ENCODE results near the gene GOLM1. TPM values are rescaled to one million over a fixed set of nuclear protein-coding genes. Genes with fewer than 3 reads are reported as not detected.

The GOLM1 gene
- total RNA-seq, 2 experiments from 2014 or later, result 3.2 to 4.4 TPM

GRCh38 chr9:86047361-86047760, 52.0 kb downstream of the GOLM1 start:
- POLR2A ChIA-PET, result no interaction called here
- H3K27ac Mint-ChIP-seq, result no peak overlapping the region
- no peaks in the 10 kb centered on the region for H3K9me3 Mint-ChIP-seq
- H3K4me3 Mint-ChIP-seq, result no peak overlapping the region
- CTCF ChIA-PET, result no interaction called here
- DNase-seq, result no peak
- no peaks in the 10 kb centered on the region for H3K4me1 Mint-ChIP-seq
- peaks cover 13% of the 10 kb centered on the region for H3K27me3 Mint-ChIP-seq
- peaks cover 3% of the 10 kb centered on the region for H3K36me3 Mint-ChIP-seq (ENCODE audit: low read depth)

- no peak for DNase-seq
- CTCF ChIA-PET, result no interaction called here
- POLR2A ChIA-PET, result no interaction called here
- H3K4me1 Mint-ChIP-seq, result no peaks in the 10 kb centered on the region
- peaks cover 13% of the 10 kb centered on the region for H3K27me3 Mint-ChIP-seq
- H3K9me3 Mint-ChIP-seq, result no peaks in the 10 kb centered on the region
- no peaks in the 10 kb centered on the region for H3K36me3 Mint-ChIP-seq (ENCODE audit: low read depth)
- no peak overlapping the region for H3K4me3 Mint-ChIP-seq
- no peak overlapping the region for H3K27ac Mint-ChIP-seq
Measured at GRCh38 chr9:86046930-86047341, 52.4 kb downstream of the GOLM1 start.

DNA sequence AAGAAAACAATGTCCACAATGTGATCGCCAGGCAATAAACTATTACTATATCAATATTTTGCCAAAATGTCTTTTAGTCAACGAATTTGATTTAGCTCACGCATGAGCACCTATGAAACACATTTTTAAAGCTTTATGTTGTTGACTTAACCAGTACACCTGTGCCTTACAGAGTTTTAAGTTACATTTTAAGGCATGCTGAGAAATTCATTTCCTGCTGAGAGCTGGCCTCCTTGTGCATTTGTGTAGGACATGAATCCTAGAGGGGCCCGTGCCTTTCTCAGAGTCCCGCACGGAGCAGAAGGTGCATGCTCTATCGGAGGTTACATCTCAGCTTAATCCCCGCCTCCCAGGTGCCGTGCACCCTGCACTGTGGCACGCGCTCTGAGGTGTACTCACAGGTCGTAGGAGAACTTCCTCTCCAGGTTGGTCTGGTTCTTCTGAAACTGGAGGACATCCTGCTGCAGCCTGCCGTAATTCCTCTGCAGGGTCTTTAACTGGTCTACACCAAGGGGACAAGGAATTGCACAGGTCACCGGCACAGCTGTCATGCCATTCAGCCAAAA, 53.2 kb downstream of the GOLM1 start:
- no peak overlapping the region for H3K27ac Mint-ChIP-seq
- CTCF ChIA-PET, result no interaction called here
- H3K9me3 Mint-ChIP-seq, result no peaks in the 10 kb centered on the region
- H3K4me1 Mint-ChIP-seq, result no peaks in the 10 kb centered on the region
- no peaks in the 10 kb centered on the region for H3K36me3 Mint-ChIP-seq (ENCODE audit: low read depth)
- no peak overlapping the region for H3K4me3 Mint-ChIP-seq
- peaks cover 13% of the 10 kb centered on the region for H3K27me3 Mint-ChIP-seq
- DNase-seq, result no peak
- POLR2A ChIA-PET, result no interaction called here

DNA sequence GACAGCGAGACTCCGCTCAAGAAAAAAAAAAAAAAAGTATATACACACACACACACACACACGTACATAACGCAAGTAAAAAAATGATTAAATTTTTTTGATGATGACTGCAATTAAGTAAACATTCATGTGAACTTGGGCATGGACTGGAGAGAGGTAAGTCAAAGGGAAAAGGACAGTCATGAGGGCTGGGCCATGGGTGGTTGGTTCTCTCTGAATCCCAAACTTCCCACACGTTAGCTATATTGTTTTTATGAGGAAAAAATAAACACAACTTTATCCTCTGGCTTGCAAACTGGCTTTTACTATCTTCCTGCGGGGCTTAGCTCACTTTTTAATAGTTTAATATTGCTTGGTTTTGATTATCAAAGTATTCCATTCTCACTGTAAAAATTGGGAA, 53.7 kb downstream of the GOLM1 start:
- Mint-ChIP-seq H3K27me3 (peaks cover 9% of the 10 kb centered on the region), H3K36me3 (ENCODE audit: low read depth) (no peaks in the 10 kb centered on the region), H3K27ac (no peak overlapping the region), H3K4me1 (no peaks in the 10 kb centered on the region), H3K9me3 (no peaks in the 10 kb centered on the region), H3K4me3 (no peak overlapping the region)
- POLR2A ChIA-PET, result no interaction called here
- DNase-seq, result no peak
- CTCF ChIA-PET, result interaction anchor here (1.1 kb wide), 1 partner anchor 146 kb away, joined by 4 read pairs; no protein-coding TSS in a partner anchor

DNA sequence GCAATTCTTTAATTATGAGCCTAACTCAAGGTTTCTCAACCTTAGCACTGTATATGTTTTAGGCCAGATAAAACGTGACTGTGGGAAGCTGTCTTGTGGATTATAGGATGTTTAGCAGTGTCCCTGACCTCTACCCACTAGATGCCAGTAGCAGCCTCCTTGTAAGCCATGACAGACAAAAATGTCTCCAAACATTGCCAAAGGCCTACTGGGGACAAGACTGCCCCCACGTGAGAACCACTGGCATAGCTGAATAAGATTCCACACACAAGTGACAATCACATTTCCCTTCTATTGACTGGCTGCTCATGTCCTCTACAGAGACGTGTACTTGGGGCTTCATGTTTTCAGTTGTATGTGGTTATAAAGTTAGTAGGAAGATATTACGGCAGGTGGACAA, 55.4 kb downstream of the GOLM1 start:
- ChIA-PET POLR2A (no interaction called here), CTCF (interaction anchor here (0.5 to 1.4 kb wide), 3 partner anchors 9 to 224 kb away, joined by 3 to 6 read pairs (median 3); no protein-coding TSS in a partner anchor)
- Mint-ChIP-seq H3K4me3 (no peak overlapping the region), H3K36me3 (ENCODE audit: low read depth) (no peaks in the 10 kb centered on the region), H3K27me3 (peaks cover 1% of the 10 kb centered on the region), H3K4me1 (no peaks in the 10 kb centered on the region), H3K9me3 (no peaks in the 10 kb centered on the region), H3K27ac (no peak overlapping the region)
- DNase-seq, result no peak

DNA sequence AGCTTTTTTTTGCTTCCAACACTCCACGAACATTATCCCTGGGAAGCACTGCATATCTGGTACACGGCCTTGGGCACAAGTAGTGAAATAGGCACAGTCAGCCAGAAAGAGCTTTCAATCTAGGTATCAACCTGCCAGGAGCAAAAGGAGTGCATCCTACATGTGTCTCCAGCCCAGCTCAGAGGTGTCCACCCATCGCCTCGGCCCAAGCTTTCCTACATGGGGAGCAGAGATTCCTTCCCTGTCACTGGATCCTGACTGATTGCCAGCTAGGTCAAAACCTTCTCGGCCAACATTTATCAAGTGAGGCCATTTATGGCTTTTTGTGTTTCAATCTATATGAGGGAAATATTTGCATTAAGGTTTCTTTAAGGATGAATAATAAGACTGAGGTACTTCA, 55.8 kb downstream of the GOLM1 start:
- no peaks in the 10 kb centered on the region for H3K9me3 Mint-ChIP-seq
- H3K4me3 Mint-ChIP-seq, result no peak overlapping the region
- POLR2A ChIA-PET, result no interaction called here
- H3K36me3 Mint-ChIP-seq (ENCODE audit: low read depth), result no peaks in the 10 kb centered on the region
- H3K27me3 Mint-ChIP-seq, result peaks cover 1% of the 10 kb centered on the region
- no peak overlapping the region for H3K27ac Mint-ChIP-seq
- H3K4me1 Mint-ChIP-seq, result no peaks in the 10 kb centered on the region
- DNase-seq, result no peak
- CTCF ChIA-PET, result interaction anchor here (1.3 to 1.4 kb wide), 2 partner anchors 8 to 224 kb away, joined by 3 to 6 read pairs; no protein-coding TSS in a partner anchor

GRCh38 chr9:86042199-86042978, 57.0 kb downstream of the GOLM1 start:
- H3K27me3 Mint-ChIP-seq, result no peaks in the 10 kb centered on the region
- H3K4me3 Mint-ChIP-seq, result no peak overlapping the region
- no peak for DNase-seq
- POLR2A ChIA-PET, result no interaction called here
- H3K9me3 Mint-ChIP-seq, result no peaks in the 10 kb centered on the region
- no peaks in the 10 kb centered on the region for H3K4me1 Mint-ChIP-seq
- CTCF ChIA-PET, result no interaction called here
- H3K27ac Mint-ChIP-seq, result no peak overlapping the region
- H3K36me3 Mint-ChIP-seq (ENCODE audit: low read depth), result no peaks in the 10 kb centered on the region

GRCh38 chr9:86041311-86041741, 58.0 kb downstream of the GOLM1 start:
- CTCF ChIA-PET, result no interaction called here

DNA sequence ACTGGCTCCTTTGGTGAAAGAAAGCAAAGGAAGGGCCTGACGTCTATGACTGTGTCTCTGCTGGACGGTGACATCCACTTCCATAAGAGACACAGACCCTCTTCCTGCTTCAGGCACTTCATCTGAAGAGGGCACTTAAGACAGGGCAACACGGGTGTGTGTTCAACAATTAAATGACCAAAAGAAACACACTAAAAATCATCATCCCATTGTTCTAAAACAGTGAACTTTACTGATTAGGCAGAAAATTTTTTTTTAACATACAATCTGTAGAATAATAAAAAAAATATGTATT, 58.5 kb downstream of the GOLM1 start:
- POLR2A ChIA-PET, result no interaction called here
- H3K4me1 Mint-ChIP-seq, result no peaks in the 10 kb centered on the region
- no peaks in the 10 kb centered on the region for H3K9me3 Mint-ChIP-seq
- no peak for DNase-seq
- H3K27ac Mint-ChIP-seq, result no peak overlapping the region
- H3K27me3 Mint-ChIP-seq, result no peaks in the 10 kb centered on the region
- H3K36me3 Mint-ChIP-seq (ENCODE audit: low read depth), result no peaks in the 10 kb centered on the region
- H3K4me3 Mint-ChIP-seq, result no peak overlapping the region
- CTCF ChIA-PET, result no interaction called here

More at GRCh38 chr9:86041311-86041741, 58.0 kb downstream of the GOLM1 start:
- POLR2A ChIA-PET, result no interaction called here
- Mint-ChIP-seq H3K27me3 (no peaks in the 10 kb centered on the region), H3K4me3 (no peak overlapping the region), H3K36me3 (ENCODE audit: low read depth) (no peaks in the 10 kb centered on the region), H3K27ac (no peak overlapping the region), H3K9me3 (no peaks in the 10 kb centered on the region), H3K4me1 (no peaks in the 10 kb centered on the region)
- no peak for DNase-seq

DNA sequence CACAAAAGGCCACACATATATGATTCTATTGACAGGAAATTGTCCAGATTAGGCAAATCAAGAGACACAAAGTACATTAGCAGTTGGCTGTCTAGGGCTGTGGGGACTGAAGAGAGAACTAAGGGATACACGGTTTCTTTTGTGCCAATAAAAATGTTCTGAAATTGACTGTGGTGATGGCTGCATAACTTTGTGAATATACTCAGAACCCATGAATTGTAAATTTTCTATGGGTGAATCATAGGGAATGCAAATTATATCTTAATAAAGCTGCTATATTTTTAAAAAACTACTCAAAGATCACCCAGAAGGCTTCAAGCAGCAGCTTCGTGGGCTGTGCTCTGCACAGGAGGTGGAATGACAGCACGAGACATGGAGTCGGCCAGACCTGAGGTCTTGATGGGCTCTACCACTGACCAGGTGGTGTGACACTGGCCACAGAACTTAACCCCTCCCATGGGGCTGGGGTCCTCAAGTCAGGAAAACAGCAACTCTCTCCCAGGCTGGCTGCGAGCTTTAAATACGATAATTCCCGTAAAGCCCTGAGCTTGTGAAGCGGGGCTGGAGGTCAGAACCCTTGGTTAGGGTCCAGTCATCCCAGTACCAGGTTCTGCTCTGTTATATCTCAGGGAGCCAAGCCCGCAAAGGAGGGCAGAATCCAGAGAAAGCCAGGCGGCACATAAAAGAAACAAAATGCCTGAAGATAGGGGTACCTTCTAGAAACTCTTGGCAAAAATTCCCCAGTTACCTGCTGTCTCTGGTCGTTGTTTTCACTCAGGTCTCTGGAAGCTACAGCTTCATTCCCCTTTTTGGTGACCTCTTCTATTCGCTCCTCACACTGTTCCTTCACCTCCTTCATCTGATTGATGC, 59.1 kb downstream of the GOLM1 start:
- Mint-ChIP-seq H3K4me1 (no peaks in the 10 kb centered on the region), H3K9me3 (no peaks in the 10 kb centered on the region), H3K36me3 (ENCODE audit: low read depth) (no peaks in the 10 kb centered on the region), H3K4me3 (no peak overlapping the region), H3K27me3 (no peaks in the 10 kb centered on the region), H3K27ac (no peak overlapping the region)
- POLR2A ChIA-PET, result no interaction called here
- no peak for DNase-seq
- CTCF ChIA-PET, result no interaction called here

- no peak for DNase-seq
- CTCF ChIA-PET, result no interaction called here
- POLR2A ChIA-PET, result no interaction called here
- Mint-ChIP-seq H3K4me3 (no peak overlapping the region), H3K9me3 (no peaks in the 10 kb centered on the region), H3K4me1 (no peaks in the 10 kb centered on the region), H3K27me3 (no peaks in the 10 kb centered on the region), H3K36me3 (ENCODE audit: low read depth) (peaks cover 2% of the 10 kb centered on the region), H3K27ac (no peak overlapping the region)
Measured at GRCh38 chr9:86036555-86036954, 62.8 kb downstream of the GOLM1 start.

DNA sequence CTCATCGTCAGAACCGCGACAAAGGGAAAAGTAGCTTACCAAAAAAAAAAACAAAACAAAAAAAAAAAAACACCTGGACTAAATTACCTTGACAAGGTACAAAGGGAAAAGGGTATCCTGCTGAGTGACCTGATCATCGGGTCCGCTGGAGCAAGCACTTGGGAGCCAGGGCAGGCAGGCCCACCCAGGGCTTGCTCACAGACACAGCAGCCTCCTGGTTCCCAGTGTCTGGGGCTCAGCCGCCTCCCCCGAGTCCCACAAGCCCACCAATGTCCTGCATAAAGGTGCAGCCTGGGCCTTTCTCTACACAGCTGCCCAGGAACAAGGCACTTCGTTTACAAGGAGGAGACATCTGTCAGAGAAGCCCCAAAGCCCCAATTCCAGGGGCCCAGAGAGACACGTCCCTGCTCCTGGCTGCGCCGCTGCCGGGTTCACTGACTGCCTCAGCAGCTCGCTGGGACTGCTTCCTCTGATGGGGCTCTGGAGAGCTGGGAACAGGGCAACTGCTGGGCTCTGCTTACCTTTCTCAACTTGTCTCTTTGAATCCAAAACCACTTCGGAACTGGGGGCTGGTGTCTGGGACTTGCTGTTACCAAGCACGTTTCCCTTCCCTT, 63.4 kb downstream of the GOLM1 start:
- CTCF ChIA-PET, result interaction anchor here (0.7 to 1.4 kb wide), 2 partner anchors 8 to 1492 kb away, joined by 3 to 6 read pairs; no protein-coding TSS in a partner anchor
- no peaks in the 10 kb centered on the region for H3K27me3 Mint-ChIP-seq

More for the DNA sequence above, 63.4 kb downstream of the GOLM1 start:
- Mint-ChIP-seq H3K4me3 (no peak overlapping the region), H3K27ac (no peak overlapping the region), H3K4me1 (no peaks in the 10 kb centered on the region), H3K36me3 (ENCODE audit: low read depth) (peaks cover 2% of the 10 kb centered on the region), H3K9me3 (no peaks in the 10 kb centered on the region)
- POLR2A ChIA-PET, result no interaction called here
- no peak for DNase-seq

Data from activated CD4-positive, alpha-beta memory T cell treated with anti-CD3 and anti-CD28 coated beads, Interleukin-2, amount 10 ng/mL, durations not matched to agents 7 days and 5 days (primary cell).